Measurements from ENCODE around the gene TMEM178B. TPM values are rescaled to one million over a fixed set of nuclear protein-coding genes. Genes with fewer than 3 reads are reported as not detected.

The TMEM178B gene
- total and polyA plus RNA-seq, 7 donors = 0.16 to 4.7 (median 1.4) TPM; not detected in 2

GRCh38 chr7:141157138-141157765 is 83.4 kb downstream of the TMEM178B start:
- Histone ChIP-seq H3K27ac (no peak overlapping the region), H3K9me3 (no peaks in the 10 kb centered on the region), H3K27me3 (no peaks in the 10 kb centered on the region), H3K4me3 (no peak overlapping the region), H3K4me1 (no peaks in the 10 kb centered on the region), H3K36me3 (no peaks in the 10 kb centered on the region)
- DNase-seq = no peak
- intact Hi-C loops (cut with DNase I) = no loop called here
- WGBS, 2 donors = 88% methylated on average over 16 of the region's 16 CpGs
- TF ChIP-seq EP300 (IDR thresholded peaks at IDR 0.05) (no peak), POLR2A (IDR thresholded peaks at IDR 0.05) (no peak), POLR2AphosphoS5 (IDR thresholded peaks at IDR 0.05) (no peak), CTCF (IDR thresholded peaks at IDR 0.05) (no peak)

- WGBS, 2 donors = 55 to 59% methylated on average over 4 of the region's 4 CpGs
- H3K36me3 ChIP-seq = no peaks in the 10 kb centered on the region
- no peaks in the 10 kb centered on the region for H3K9me3 ChIP-seq
- no peak for TF ChIP-seq POLR2A (IDR thresholded peaks at IDR 0.05)
- no peak for TF ChIP-seq EP300 (IDR thresholded peaks at IDR 0.05)
- TF ChIP-seq CTCF (IDR thresholded peaks at IDR 0.05) = no peak
- TF ChIP-seq POLR2AphosphoS5 (IDR thresholded peaks at IDR 0.05) = no peak
- intact Hi-C loops (cut with DNase I) = no loop called here
- no peaks in the 10 kb centered on the region for H3K4me1 ChIP-seq
- DNase-seq = peak; percentile 72
- no peak overlapping the region for H3K4me3 ChIP-seq
- H3K27me3 ChIP-seq = no peaks in the 10 kb centered on the region
- no peak overlapping the region for H3K27ac ChIP-seq
These were observed 84.7 kb downstream of the TMEM178B start for GRCh38 chr7:141158561-141158960.

GRCh38 chr7:141160246-141160860 is 86.5 kb downstream of the TMEM178B start:
- Histone ChIP-seq H3K36me3 (no peaks in the 10 kb centered on the region), H3K9me3 (no peaks in the 10 kb centered on the region), H3K4me3 (no peak overlapping the region), H3K27ac (no peak overlapping the region), H3K27me3 (no peaks in the 10 kb centered on the region), H3K4me1 (no peaks in the 10 kb centered on the region)
- DNase-seq = no peak
- intact Hi-C loops (cut with DNase I) = no loop called here
- TF ChIP-seq POLR2A (IDR thresholded peaks at IDR 0.05) (no peak), CTCF (IDR thresholded peaks at IDR 0.05) (no peak), POLR2AphosphoS5 (IDR thresholded peaks at IDR 0.05) (no peak), EP300 (IDR thresholded peaks at IDR 0.05) (no peak)
- WGBS, 2 donors = 87 to 90% methylated on average over 7 of the region's 7 CpGs

- WGBS, 2 donors = 64 to 81% methylated on average over 14 of the region's 14 CpGs
These were observed 88.0 kb downstream of the TMEM178B start for GRCh38 chr7:141161550-141162535.

More at GRCh38 chr7:141161550-141162535, 88.0 kb downstream of the TMEM178B start:
- intact Hi-C loops (cut with DNase I) = no loop called here
- no peaks in the 10 kb centered on the region for H3K9me3 ChIP-seq
- no peaks in the 10 kb centered on the region for H3K4me1 ChIP-seq
- no peak overlapping the region for H3K4me3 ChIP-seq
- no peak overlapping the region for H3K27ac ChIP-seq
- no peak for DNase-seq
- H3K27me3 ChIP-seq = no peaks in the 10 kb centered on the region
- H3K36me3 ChIP-seq = no peaks in the 10 kb centered on the region
- no peak for TF ChIP-seq CTCF (IDR thresholded peaks at IDR 0.05)
- TF ChIP-seq EP300 (IDR thresholded peaks at IDR 0.05) = no peak
- TF ChIP-seq POLR2AphosphoS5 (IDR thresholded peaks at IDR 0.05) = no peak
- no peak for TF ChIP-seq POLR2A (IDR thresholded peaks at IDR 0.05)

All from sigmoid colon (tissue), 7 donors.